H1 (cell line): ENCODE results near the gene SLC22A9. TPM values are rescaled to one million over a fixed set of nuclear protein-coding genes. Genes with fewer than 3 reads are reported as not detected.
"Not testable (repeated sequence)": the region's sequence is repeated elsewhere in the genome, so short reads cannot be mapped to it uniquely, and the experiment has no call there.

Source experiments
- CTCF ChIA-PET: fragments of 300-600 bp; sonication (Branson Sonifier 250); formaldehyde crosslinking; loops from one replicate; lab custom pipeline; 2021; ENCODE audit not compliant: partially characterized antibody; lab: Charles Lee
- POLR2A ChIA-PET: fragments of 300-600 bp; sonication (Branson Sonifier 250); formaldehyde crosslinking; loops from one replicate; lab custom pipeline; 2021; ENCODE audit warnings: inconsistent platforms; ENCODE audit not compliant: partially characterized antibody; lab: Charles Lee
- DNase-seq, 2 experiments: peaks; one replicate each; pipeline versions ENCODE4 v3.0.0 to v3.0.0-alpha.2; 2010 to 2022; ENCODE audit warnings: low spot score in 2 of 2, low read depth in 1 of 2, mixed read lengths in 1 of 2
- FAIRE-seq: peaks from 2 replicates; lab custom pipeline; 2011; peaks lifted over from hg19 to GRCh38; lab: Jason Lieb, UNC
- H2AFZ ChIP-seq: 2 replicates; pipeline ENCODE4 v1.8.1; 2012; ENCODE audit warnings: low read length, inconsistent platforms
- H2AK5ac ChIP-seq: 2 replicates; pipeline ENCODE4 v1.6.1; 2013; ENCODE audit warnings: low read depth, low read length
- H2BK120ac ChIP-seq: replicated peaks from 2 replicates; pipeline ENCODE3; 2013; ENCODE audit warnings: low read depth, low read length, inconsistent platforms
- H2BK12ac ChIP-seq: 2 replicates; pipeline ENCODE4 v1.6.1; 2013; ENCODE audit warnings: low read depth, low read length
- H2BK15ac ChIP-seq: 2 replicates; pipeline ENCODE4 v1.6.1; 2013; ENCODE audit warnings: low read length
- H2BK20ac ChIP-seq: 2 replicates; pipeline ENCODE4 v1.6.1; 2013; ENCODE audit warnings: low read length
- H2BK5ac ChIP-seq: 2 replicates; pipeline ENCODE4 v1.6.1; 2013; ENCODE audit warnings: low read depth, low read length
- H3K14ac ChIP-seq: 2 replicates; pipeline ENCODE4 v1.6.1; 2013; ENCODE audit warnings: inconsistent platforms; ENCODE audit not compliant: insufficient read length
- H3K18ac ChIP-seq: 2 replicates; pipeline ENCODE4 v1.6.1; 2013; ENCODE audit warnings: low read length; ENCODE audit errors: extremely low read depth
- H3K23ac ChIP-seq: 2 replicates; pipeline ENCODE4 v1.6.1; 2013; ENCODE audit warnings: inconsistent platforms; ENCODE audit not compliant: insufficient read length
- H3K23me2 ChIP-seq: 2 replicates; pipeline ENCODE4 v1.6.1; 2013; ENCODE audit warnings: low read depth, low read length
- H3K27ac ChIP-seq: 2 replicates; pipeline ENCODE4 v1.6.1; 2011; ENCODE audit warnings: low read depth, low read length, inconsistent platforms
- H3K27me3 ChIP-seq, 4 experiments: replicated peaks in 1 of 4; 1 replicate in 1 of 4; 2 replicates in 3 of 4; pipeline versions ENCODE4 v1.6.1 to v1.8.1; 2011 to 2013; ENCODE audit warnings: low read length in 3 of 4, mild to moderate bottlenecking in 3 of 4, inconsistent platforms in 2 of 4, mixed read lengths in 2 of 4, moderate library complexity in 1 of 4; ENCODE audit not compliant: control insufficient read depth in 3 of 4, insufficient read depth in 3 of 4; ENCODE audit errors: extremely low read depth in 1 of 4
- H3K36me3 ChIP-seq, 4 experiments: 2 replicates each; pipeline versions ENCODE4 v1.6.1 to v1.8.1; 2011 to 2013; ENCODE audit warnings: mild to moderate bottlenecking in 4 of 4, low read length in 3 of 4, moderate library complexity in 2 of 4, control low read depth in 1 of 4, inconsistent platforms in 1 of 4; ENCODE audit not compliant: insufficient read depth in 4 of 4, control insufficient read depth in 2 of 4
- H3K4ac ChIP-seq: replicated peaks from 2 replicates; pipeline ENCODE3; 2013; ENCODE audit warnings: low read length, low read depth, mixed read lengths, inconsistent platforms; ENCODE audit not compliant: insufficient read length
- H3K4me1 ChIP-seq, 4 experiments: replicated peaks in 1 of 4; 1 replicate in 1 of 4; 2 replicates in 3 of 4; pipeline versions ENCODE4 v1.6.1 to v1.8.1; 2011 to 2013; ENCODE audit warnings: low read length in 3 of 4, inconsistent platforms in 2 of 4, mixed read lengths in 1 of 4; ENCODE audit not compliant: insufficient read depth in 4 of 4, control insufficient read depth in 3 of 4
- H3K4me2 ChIP-seq, 2 experiments: 2 replicates each; pipeline versions ENCODE4 v1.6.1 to v1.8.1; 2011 to 2013; ENCODE audit warnings: low read depth in 2 of 2, low read length in 2 of 2, control low read depth in 1 of 2, inconsistent platforms in 1 of 2, mild to moderate bottlenecking in 1 of 2; ENCODE audit not compliant: insufficient read depth in 1 of 2
- H3K4me3 ChIP-seq, 4 experiments: fragments of 200-600, 300-600 bp in 1 of 4; sonication (generic), shearing (Covaris generic), sonication (Bioruptor Twin) in 1 of 4; 2 replicates each; pipeline versions ENCODE4 v1.5.1 to v1.8.1; 2011 to 2016; ENCODE audit warnings: low read length in 4 of 4, low read depth in 3 of 4, control low read depth in 2 of 4, inconsistent platforms in 2 of 4, mild to moderate bottlenecking in 2 of 4, mixed read lengths in 1 of 4, moderate library complexity in 1 of 4; ENCODE audit not compliant: insufficient read depth in 2 of 4; ENCODE audit errors: extremely low read depth in 1 of 4
- H3K56ac ChIP-seq: replicated peaks from 2 replicates; pipeline ENCODE3; 2013; ENCODE audit warnings: low read depth, mild to moderate bottlenecking, mixed read lengths, low read length, inconsistent platforms; ENCODE audit not compliant: insufficient read length
- H3K79me1 ChIP-seq: 2 replicates; pipeline ENCODE4 v1.6.1; 2013; ENCODE audit warnings: low read depth, low read length, control low read depth
- H3K79me2 ChIP-seq, 2 experiments: 2 replicates each; pipeline versions ENCODE4 v1.6.1 to v1.8.1; 2012 to 2013; ENCODE audit warnings: low read length in 2 of 2, mild to moderate bottlenecking in 2 of 2, inconsistent platforms in 1 of 2; ENCODE audit not compliant: insufficient read depth in 2 of 2, control insufficient read depth in 1 of 2
- H3K9ac ChIP-seq, 4 experiments: replicated peaks in 1 of 4; 1 replicate in 1 of 4; 2 replicates in 3 of 4; pipeline versions ENCODE4 v1.6.1 to v1.8.1; 2011 to 2013; ENCODE audit warnings: low read depth in 3 of 4, low read length in 3 of 4, control low read depth in 2 of 4, mild to moderate bottlenecking in 2 of 4, moderate library complexity in 2 of 4, inconsistent platforms in 1 of 4; ENCODE audit errors: extremely low read depth in 1 of 4
- H3K9me3 ChIP-seq, 2 experiments: 2 replicates each; pipeline versions ENCODE4 v1.6.1 to v1.8.1; 2012 to 2013; ENCODE audit warnings: mild to moderate bottlenecking in 2 of 2, moderate library complexity in 2 of 2, control low read depth in 1 of 2, inconsistent platforms in 1 of 2, low read depth in 1 of 2, low read length in 1 of 2, mixed read lengths in 1 of 2; ENCODE audit not compliant: insufficient read depth in 2 of 2
- H4K20me1 ChIP-seq, 2 experiments: replicated peaks in 1 of 2; 2 replicates each; pipeline versions ENCODE3 to v1.8.1; 2011 to 2013; ENCODE audit warnings: inconsistent platforms in 2 of 2, low read length in 2 of 2, mild to moderate bottlenecking in 1 of 2; ENCODE audit not compliant: insufficient read depth in 2 of 2, control insufficient read depth in 1 of 2
- H4K5ac ChIP-seq: 2 replicates; pipeline ENCODE4 v1.6.1; 2013; ENCODE audit warnings: low read length, low read depth, mixed read lengths, inconsistent platforms; ENCODE audit not compliant: insufficient read length
- H4K8ac ChIP-seq: 2 replicates; pipeline ENCODE4 v1.8.0; 2013; ENCODE audit warnings: mild to moderate bottlenecking, moderate library complexity, low read length, inconsistent platforms; ENCODE audit not compliant: insufficient read depth; ENCODE audit errors: extremely low read depth
- H4K91ac ChIP-seq: replicated peaks from 2 replicates; pipeline ENCODE3; 2013; ENCODE audit warnings: low read length, mixed read lengths, inconsistent platforms; ENCODE audit not compliant: insufficient read length
- WGBS, 2 experiments: shearing (Covaris generic) in 1 of 2; methylation state at CpG; one replicate each; pipeline versions ENCODE4 v1.1.6 to v1.1.7; 2013 to 2015; ENCODE audit warnings: low lambda C conversion rate in 2 of 2, mixed read lengths in 2 of 2, inconsistent platforms in 1 of 2, low coverage in 1 of 2, missing lambda C conversion rate in 1 of 2; ENCODE audit not compliant: insufficient replicate concordance in 2 of 2, insufficient coverage in 1 of 2, insufficient read length in 1 of 2; ENCODE audit errors: extremely low coverage in 1 of 2, missing lambda C conversion rate in 1 of 2; 5-methylcytosine and 5-hydroxymethylcytosine counted together
- polyA plus RNA-seq, 7 experiments: library from polyadenylated mRNA; depleted of rRNA in 3 of 7; stranded (reverse) in 5 of 7; unstranded in 2 of 7; fragments of >200 nt in 5 of 7; fragments of 200-250 nt in 2 of 7; gene quantifications; 1 replicate in 5 of 7; 2 replicates in 1 of 7; 4 replicates in 1 of 7; pipeline versions ENCODE4 v1.2.1 to v1.2.3, GENCODE V29; 2011 to 2013; ENCODE audit warnings: missing spikeins in 2 of 7, mixed read lengths in 2 of 7
- total RNA-seq: library from RNA; stranded (reverse); fragmentation: NEBNext Ultra II Directional; extraction: Animal tissue kit (Norgen Biotek cat#: 25700); gene quantifications from 2 replicates; pipeline ENCODE4 v1.2.1, GENCODE V29; 2021

The SLC22A9 gene
- total and polyA plus RNA-seq, 2 of the 8 experiments (the other 6 are each of a cell fraction or from before 2014, with no cell fraction given) = not detected

DNA sequence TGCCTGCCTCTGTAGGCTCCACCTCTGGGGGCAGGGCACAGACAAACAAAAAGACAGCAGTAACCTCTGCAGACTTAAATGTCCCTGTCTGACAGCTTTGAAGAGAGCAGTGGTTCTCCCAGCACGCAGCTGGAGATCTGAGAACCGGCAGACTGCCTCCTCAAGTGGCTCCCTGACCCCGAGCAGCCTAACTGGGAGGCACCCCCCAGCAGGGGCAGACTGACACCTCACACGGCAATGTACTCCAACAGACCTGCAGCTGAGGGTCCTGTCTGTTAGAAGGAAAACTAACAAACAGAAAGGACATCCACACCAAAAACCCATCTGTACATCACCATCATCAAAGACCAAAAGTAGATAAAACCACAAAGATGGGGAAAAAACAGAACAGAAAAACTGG, 66.2 kb downstream of the SLC22A9 start:
- H3K14ac ChIP-seq, H3K79me2 ChIP-seq, H4K8ac ChIP-seq, H3K23ac ChIP-seq, H3K9ac ChIP-seq, H2BK15ac ChIP-seq, FAIRE-seq, H3K4me3 ChIP-seq, H2BK120ac ChIP-seq, H2BK20ac ChIP-seq, H3K4ac ChIP-seq, H3K18ac ChIP-seq, H4K5ac ChIP-seq, H2AFZ ChIP-seq, H2BK5ac ChIP-seq, H2AK5ac ChIP-seq, H4K91ac ChIP-seq, H3K9me3 ChIP-seq, H3K27me3 ChIP-seq, H3K79me1 ChIP-seq, H2BK12ac ChIP-seq, H4K20me1 ChIP-seq, H3K27ac ChIP-seq, CTCF ChIA-PET, H3K36me3 ChIP-seq, H3K4me1 ChIP-seq, H3K23me2 ChIP-seq, H3K56ac ChIP-seq: not testable (repeated sequence)
- 43% methylated on average over 4 of the region's 4 CpGs; no CpG with 5 or more reads in 1 of the 2 experiments for WGBS, 2 experiments
- POLR2A ChIA-PET = interaction anchor here (1.0 kb wide), 1 partner anchor 8 kb away, joined by 4 read pairs; no protein-coding TSS in a partner anchor
- DNase-seq = peak in 1 of 2 experiments; percentile 64
- H3K4me2 ChIP-seq = peak overlapping the region; percentile 28 to 41; a peak in 3 of 4 replicates
